Uterus (tissue), 2 donors: ENCODE results near the gene ATP6V0D1.

ENCODE experiments used
- CTCF ChIP-seq, 4 experiments: fragments of 200-600 bp in 2 of 4; fragments of 450-650 bp in 2 of 4; sonication (generic) in 2 of 4; IDR thresholded peaks; one replicate each; pipeline ENCODE4 v1.5.1; 2016 to 2019; ENCODE audit warnings: antibody characterized with exemption in 4 of 4, mild to moderate bottlenecking in 2 of 4, moderate library complexity in 1 of 4
- POLR2A ChIP-seq, 2 donors: fragments of 450-650 bp; IDR thresholded peaks; one replicate each; pipeline ENCODE4 v1.6.1; 2016; ENCODE audit warnings: antibody characterized with exemption in 2 of 2, mild to moderate bottlenecking in 1 of 2, moderate library complexity in 1 of 2

- TF ChIP-seq CTCF (IDR thresholded peaks at IDR 0.05) = no peak
- TF ChIP-seq POLR2A (IDR thresholded peaks at IDR 0.05) = no peak
Observed at GRCh38 chr16:67517155-67517445, 36.1 kb upstream of the ATP6V0D1 start.
